B cell (primary cell): ENCODE measurements around the gene XPO4.

Experiments
- EZH2 ChIP-seq: IDR thresholded peaks from 2 replicates; pipeline ENCODE4 v1.6.1; 2012; ENCODE audit warnings: borderline replicate concordance, low read depth, mild to moderate bottlenecking, moderate library complexity, low read length; ENCODE audit not compliant: insufficient read depth, poor library complexity, severe bottlenecking
- TF ChIP-seq, protein P1 (sequence below): fragments of 200-600 bp; IDR thresholded peaks from one replicate; pipeline ENCODE4 v1.8.0; 2022; ENCODE audit warnings: antibody characterized with exemption, mild to moderate bottlenecking

DNA sequence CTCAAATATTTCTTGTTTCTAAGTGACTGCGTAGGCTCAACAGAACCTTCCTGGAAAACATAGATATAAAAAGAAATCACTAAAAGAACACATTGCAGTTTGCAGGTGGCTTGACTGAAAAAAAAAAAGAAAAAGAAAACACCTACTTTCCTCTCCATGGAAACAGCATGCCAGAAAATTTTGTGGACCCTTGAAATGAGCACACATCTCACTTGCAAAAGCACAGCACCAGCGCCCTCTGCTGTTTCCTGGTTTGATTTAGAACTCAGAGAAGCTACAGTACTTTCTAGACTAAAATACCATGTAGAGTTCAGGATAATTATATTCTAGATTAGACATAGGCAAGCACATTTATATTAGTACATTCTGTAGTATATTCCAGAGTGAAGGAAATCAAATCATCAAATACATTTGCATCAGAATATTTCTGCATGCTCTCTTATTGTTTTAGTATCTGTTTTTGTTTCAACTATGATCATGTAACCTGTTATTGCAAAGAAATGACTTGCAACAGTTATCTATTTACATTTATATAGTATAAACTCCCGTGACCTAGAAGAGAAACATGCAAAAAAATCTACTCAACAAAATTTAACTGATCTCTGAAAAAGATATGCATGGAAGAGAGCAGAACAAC lies 22.3 kb upstream of the XPO4 start:
- TF ChIP-seq, protein P1, sequence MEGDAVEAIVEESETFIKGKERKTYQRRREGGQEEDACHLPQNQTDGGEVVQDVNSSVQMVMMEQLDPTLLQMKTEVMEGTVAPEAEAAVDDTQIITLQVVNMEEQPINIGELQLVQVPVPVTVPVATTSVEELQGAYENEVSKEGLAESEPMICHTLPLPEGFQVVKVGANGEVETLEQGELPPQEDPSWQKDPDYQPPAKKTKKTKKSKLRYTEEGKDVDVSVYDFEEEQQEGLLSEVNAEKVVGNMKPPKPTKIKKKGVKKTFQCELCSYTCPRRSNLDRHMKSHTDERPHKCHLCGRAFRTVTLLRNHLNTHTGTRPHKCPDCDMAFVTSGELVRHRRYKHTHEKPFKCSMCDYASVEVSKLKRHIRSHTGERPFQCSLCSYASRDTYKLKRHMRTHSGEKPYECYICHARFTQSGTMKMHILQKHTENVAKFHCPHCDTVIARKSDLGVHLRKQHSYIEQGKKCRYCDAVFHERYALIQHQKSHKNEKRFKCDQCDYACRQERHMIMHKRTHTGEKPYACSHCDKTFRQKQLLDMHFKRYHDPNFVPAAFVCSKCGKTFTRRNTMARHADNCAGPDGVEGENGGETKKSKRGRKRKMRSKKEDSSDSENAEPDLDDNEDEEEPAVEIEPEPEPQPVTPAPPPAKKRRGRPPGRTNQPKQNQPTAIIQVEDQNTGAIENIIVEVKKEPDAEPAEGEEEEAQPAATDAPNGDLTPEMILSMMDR: peak; percentile 90
- TF ChIP-seq EZH2: no peak
